Measurements from ENCODE around the gene HOXB6. TPM values are rescaled to one million over a fixed set of nuclear protein-coding genes. Genes with fewer than 3 reads are reported as not detected.
A peak's percentile ranks its signal among the peaks of the same experiment; 100 is the strongest.

The HOXB6 gene
- total RNA-seq, 1 experiment from 2014 or later: 19.8 TPM

DNA sequence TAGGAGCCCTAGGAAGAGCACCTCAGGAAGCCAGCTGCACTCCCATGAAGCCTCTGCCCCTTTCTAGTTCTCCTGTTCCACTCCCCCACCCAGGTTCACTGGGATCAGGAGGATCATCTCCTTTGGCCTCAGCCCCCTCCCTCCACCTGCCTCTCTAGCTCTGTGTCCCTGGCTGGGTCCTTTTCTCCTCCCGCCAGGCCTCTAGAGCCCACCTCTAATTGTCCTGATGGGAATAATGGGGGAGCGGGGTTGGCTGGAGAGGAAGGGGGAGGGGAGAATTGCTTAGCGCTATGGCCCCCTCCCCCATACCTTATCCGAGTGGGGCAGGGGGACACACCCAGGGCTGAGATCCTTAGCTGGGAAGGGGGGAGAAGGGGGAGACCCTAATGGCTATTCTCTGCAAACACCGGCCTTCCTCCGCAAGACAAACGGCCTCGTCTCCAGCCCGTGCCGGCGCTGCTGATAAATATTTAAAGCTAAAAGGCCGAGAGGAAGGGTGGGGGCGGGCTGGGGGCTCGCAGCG lies 5.0 kb upstream of the HOXB6 start:
- Histone ChIP-seq H3K27me3 (replicated peaks; ENCODE audit: insufficient read depth, low read depth, low read length, poor library complexity) (no peaks in the 10 kb centered on the region), H3K36me3 (ENCODE audit: insufficient read depth, low read length, poor library complexity, severe bottlenecking) (peaks cover 6% of the 10 kb centered on the region), H3K27ac (ENCODE audit: low read depth, low read length, poor library complexity, severe bottlenecking) (peak overlapping the region; percentile 96), H3K9me3 (ENCODE audit: low read depth, low read length, poor library complexity, severe bottlenecking) (no peaks in the 10 kb centered on the region), H3K4me3 (ENCODE audit: low read depth, low read length, poor library complexity, severe bottlenecking) (peak overlapping the region; percentile 87), H3K4me1 (ENCODE audit: insufficient read depth, low read length, poor library complexity, severe bottlenecking) (peaks cover 33% of the 10 kb centered on the region)
- BruUV-seq (replicated peaks): no TSS peak
- ChIA-PET POLR2A (ENCODE audit: low non-redundant PET) (interaction anchor here (0.6 kb wide), 1 partner anchor 128 kb away, joined by 3 read pairs; no protein-coding TSS in a partner anchor), CTCF (no interaction called here)
- TF ChIP-seq EZH2 (IDR thresholded peaks at IDR 0.05; ENCODE audit: borderline replicate concordance, low read depth, low read length, poor library complexity, severe bottlenecking): no peak
- TF ChIP-seq, protein P1, sequence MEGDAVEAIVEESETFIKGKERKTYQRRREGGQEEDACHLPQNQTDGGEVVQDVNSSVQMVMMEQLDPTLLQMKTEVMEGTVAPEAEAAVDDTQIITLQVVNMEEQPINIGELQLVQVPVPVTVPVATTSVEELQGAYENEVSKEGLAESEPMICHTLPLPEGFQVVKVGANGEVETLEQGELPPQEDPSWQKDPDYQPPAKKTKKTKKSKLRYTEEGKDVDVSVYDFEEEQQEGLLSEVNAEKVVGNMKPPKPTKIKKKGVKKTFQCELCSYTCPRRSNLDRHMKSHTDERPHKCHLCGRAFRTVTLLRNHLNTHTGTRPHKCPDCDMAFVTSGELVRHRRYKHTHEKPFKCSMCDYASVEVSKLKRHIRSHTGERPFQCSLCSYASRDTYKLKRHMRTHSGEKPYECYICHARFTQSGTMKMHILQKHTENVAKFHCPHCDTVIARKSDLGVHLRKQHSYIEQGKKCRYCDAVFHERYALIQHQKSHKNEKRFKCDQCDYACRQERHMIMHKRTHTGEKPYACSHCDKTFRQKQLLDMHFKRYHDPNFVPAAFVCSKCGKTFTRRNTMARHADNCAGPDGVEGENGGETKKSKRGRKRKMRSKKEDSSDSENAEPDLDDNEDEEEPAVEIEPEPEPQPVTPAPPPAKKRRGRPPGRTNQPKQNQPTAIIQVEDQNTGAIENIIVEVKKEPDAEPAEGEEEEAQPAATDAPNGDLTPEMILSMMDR (conservative IDR thresholded peaks at IDR 0.05; ENCODE audit: low read depth, low read length): no peak
- no peak for DNase-seq (ENCODE audit: low spot score)
- intact Hi-C loops (cut with micrococcal nuclease; ENCODE audit: unreplicated experiment): no loop called here

DNA sequence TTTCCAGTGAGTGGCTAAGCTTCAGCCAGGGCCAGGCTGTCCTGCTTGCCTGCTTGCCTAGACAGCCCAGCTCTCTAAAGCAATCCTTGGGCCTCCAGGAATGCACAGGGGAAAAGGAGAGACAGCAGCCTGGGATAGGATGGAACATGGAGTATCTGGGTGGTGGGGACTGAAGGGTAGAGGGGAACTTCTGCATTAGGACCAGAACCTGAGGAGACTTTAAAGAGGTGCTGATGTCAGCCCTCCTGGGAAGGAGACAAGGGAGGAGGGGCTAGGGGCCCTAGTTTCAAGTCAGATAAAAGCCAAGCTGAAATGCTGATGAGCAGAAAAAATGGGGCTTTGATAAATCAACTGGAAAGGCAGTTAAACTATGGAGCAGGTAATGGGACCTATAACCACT lies 4.2 kb upstream of the HOXB6 start:
- DNase-seq (ENCODE audit: low spot score): no peak
- BruUV-seq (replicated peaks): no TSS peak
- Histone ChIP-seq H3K4me3 (ENCODE audit: low read depth, low read length, poor library complexity, severe bottlenecking) (peak overlapping the region; percentile 87), H3K36me3 (ENCODE audit: insufficient read depth, low read length, poor library complexity, severe bottlenecking) (peaks cover 6% of the 10 kb centered on the region), H3K27ac (ENCODE audit: low read depth, low read length, poor library complexity, severe bottlenecking) (peak overlapping the region; percentile 35), H3K27me3 (replicated peaks; ENCODE audit: insufficient read depth, low read depth, low read length, poor library complexity) (no peaks in the 10 kb centered on the region), H3K4me1 (ENCODE audit: insufficient read depth, low read length, poor library complexity, severe bottlenecking) (peaks cover 35% of the 10 kb centered on the region), H3K9me3 (ENCODE audit: low read depth, low read length, poor library complexity, severe bottlenecking) (no peaks in the 10 kb centered on the region)
- TF ChIP-seq, protein P1 (conservative IDR thresholded peaks at IDR 0.05; ENCODE audit: low read depth, low read length): no peak
- TF ChIP-seq EZH2 (IDR thresholded peaks at IDR 0.05; ENCODE audit: borderline replicate concordance, low read depth, low read length, poor library complexity, severe bottlenecking): no peak
- intact Hi-C loops (cut with micrococcal nuclease; ENCODE audit: unreplicated experiment): no loop called here
- POLR2A ChIA-PET (ENCODE audit: low non-redundant PET): no interaction called here
- CTCF ChIA-PET: no interaction called here

DNA sequence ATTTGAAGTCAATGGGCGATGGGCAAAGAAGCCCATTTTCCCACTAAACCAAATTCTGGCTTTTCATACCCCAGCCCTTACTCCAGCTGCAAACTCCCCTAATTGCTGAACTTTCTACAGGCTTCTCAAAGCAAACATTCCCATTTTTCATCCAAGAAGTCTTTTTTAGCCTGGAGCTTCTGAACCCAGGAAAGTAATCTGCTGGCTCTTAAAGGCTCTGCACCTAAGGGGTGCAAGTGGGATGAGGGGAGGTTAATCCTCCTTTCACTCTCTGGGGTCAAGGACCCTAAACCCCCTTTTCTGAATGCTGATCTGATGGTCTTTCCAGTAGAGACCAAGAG lies 3.7 kb upstream of the HOXB6 start:
- no peak overlapping the region for H3K4me3 ChIP-seq (ENCODE audit: low read depth, low read length, poor library complexity, severe bottlenecking)
- ChIA-PET CTCF (no interaction called here), POLR2A (ENCODE audit: low non-redundant PET) (no interaction called here)
- H3K27me3 ChIP-seq (replicated peaks; ENCODE audit: insufficient read depth, low read depth, low read length, poor library complexity): no peaks in the 10 kb centered on the region
- no peak for DNase-seq (ENCODE audit: low spot score)
- peaks cover 35% of the 10 kb centered on the region for H3K4me1 ChIP-seq (ENCODE audit: insufficient read depth, low read length, poor library complexity, severe bottlenecking)
- no TSS peak for BruUV-seq (replicated peaks)
- TF ChIP-seq, protein P1 (conservative IDR thresholded peaks at IDR 0.05; ENCODE audit: low read depth, low read length): no peak
- TF ChIP-seq EZH2 (IDR thresholded peaks at IDR 0.05; ENCODE audit: borderline replicate concordance, low read depth, low read length, poor library complexity, severe bottlenecking): no peak
- no peaks in the 10 kb centered on the region for H3K9me3 ChIP-seq (ENCODE audit: low read depth, low read length, poor library complexity, severe bottlenecking)
- intact Hi-C loops (cut with micrococcal nuclease; ENCODE audit: unreplicated experiment): no loop called here
- H3K27ac ChIP-seq (ENCODE audit: low read depth, low read length, poor library complexity, severe bottlenecking): peak overlapping the region; percentile 35
- peaks cover 6% of the 10 kb centered on the region for H3K36me3 ChIP-seq (ENCODE audit: insufficient read depth, low read length, poor library complexity, severe bottlenecking)
